Vagina (tissue), 2 donors: ENCODE results near the gene TSTD2.

Experiments
- CTCF ChIP-seq, 3 experiments: fragments of 450-650 bp in 2 of 3; fragments of 200-600 bp in 1 of 3; sonication (generic) in 1 of 3; IDR thresholded peaks; one replicate each; pipeline ENCODE4 v1.5.1; 2017 to 2019; ENCODE audit warnings: antibody characterized with exemption in 3 of 3, mild to moderate bottlenecking in 2 of 3, moderate library complexity in 2 of 3
- POLR2A ChIP-seq, 2 donors: fragments of 450-650 bp; IDR thresholded peaks; one replicate each; pipeline ENCODE4 v1.6.1; 2017; ENCODE audit warnings: antibody characterized with exemption in 2 of 2, mild to moderate bottlenecking in 2 of 2, moderate library complexity in 2 of 2

GRCh38 chr9:97659771-97660170 lies 26.6 kb upstream of the TSTD2 start:
- no peak for TF ChIP-seq CTCF (IDR thresholded peaks at IDR 0.05)
- TF ChIP-seq POLR2A (IDR thresholded peaks at IDR 0.05), result no peak
